Measurements from ENCODE around the gene ZNF789. TPM values are rescaled to one million over a fixed set of nuclear protein-coding genes. Genes with fewer than 3 reads are reported as not detected.

Gene ZNF789
- total RNA-seq, 1 experiment from 2014 or later, result 15.1 TPM

DNA sequence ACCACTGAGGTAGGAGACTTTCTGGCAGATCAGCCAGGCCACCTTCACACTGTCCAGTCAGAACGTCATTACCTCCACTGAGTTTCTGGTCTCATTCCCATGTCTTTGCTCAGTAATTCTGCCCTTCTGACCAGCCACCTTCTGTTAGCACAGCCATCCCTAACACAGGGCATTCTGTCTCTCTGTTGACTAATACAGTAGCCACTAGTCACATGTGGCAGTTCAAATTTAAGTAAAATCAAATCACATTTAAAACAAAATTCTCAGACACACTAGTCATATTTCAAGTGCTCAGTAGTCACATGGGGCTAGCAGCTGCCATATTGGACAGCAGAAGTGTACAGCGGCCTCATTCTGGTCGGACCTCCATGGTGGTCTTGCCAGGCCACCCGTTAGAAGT lies 26.6 kb upstream of the ZNF789 start:
- WGBS (ENCODE audit: extremely low coverage, insufficient read length, low lambda C conversion rate), result no CpG with 5 or more reads among the region's 4 CpGs
- H3K36me3 Mint-ChIP-seq (ENCODE audit: insufficient read depth in 1 of 3, low read depth in 3 of 3), result peaks cover 49 to 89% (median 86%) of the 10 kb centered on the region in 3 experiments; a peak in 6 of 7 replicates
- H3K27me3 Mint-ChIP-seq (ENCODE audit: low read depth), result no peaks in the 10 kb centered on the region

More for the DNA sequence above, 26.6 kb upstream of the ZNF789 start:
- Histone ChIP-seq H3T11ph (ENCODE audit: low read length) (no peak overlapping the region), H3K9ac (ENCODE audit: extremely low read depth, insufficient read length, low read length) (no peak overlapping the region), H3K4me2 (ENCODE audit: insufficient read depth, insufficient read length, low read length) (no peak overlapping the region), H3K4me1 (ENCODE audit: insufficient read depth, low read length) (peaks cover 3% of the 10 kb centered on the region; the same call in 1 of the 2 replicates), H2AFZ (ENCODE audit: low read length) (no peak overlapping the region), H3K23ac (ENCODE audit: insufficient read length, low read depth, low read length) (no peak overlapping the region), H2AK5ac (ENCODE audit: insufficient read length, low read length) (no peak overlapping the region), H3K27me3 (ENCODE audit: insufficient read depth, low read length) (no peaks in the 10 kb centered on the region), H3K23me2 (ENCODE audit: insufficient read length, low read depth, low read length, poor library complexity, severe bottlenecking) (no peaks in the 10 kb centered on the region), H4K8ac (replicated peaks; ENCODE audit: insufficient read length, low read depth, low read length) (no peak overlapping the region), H2BK12ac (ENCODE audit: insufficient read length, low read depth, low read length) (no peak overlapping the region), H3K14ac (ENCODE audit: insufficient read depth, low read length) (no peak overlapping the region), H3K79me2 (ENCODE audit: insufficient read depth, low read length) (no peaks in the 10 kb centered on the region), H4K20me1 (ENCODE audit: control insufficient read depth, insufficient read depth, insufficient read length) (no peaks in the 10 kb centered on the region), H2BK20ac (ENCODE audit: low read depth, low read length, poor library complexity, severe bottlenecking) (no peak overlapping the region), H3K4ac (ENCODE audit: low read depth, low read length) (no peak overlapping the region), H2BK15ac (ENCODE audit: low read depth, low read length) (no peak overlapping the region), H3K27ac (ENCODE audit: insufficient read length, low read depth, low read length) (no peak overlapping the region), H3K9me3 (ENCODE audit: control insufficient read depth, low read depth, low read length) (no peaks in the 10 kb centered on the region), H3K18ac (ENCODE audit: insufficient read length, low read depth, low read length) (no peak overlapping the region), H3K79me1 (ENCODE audit: insufficient read depth, low read depth, low read length, poor library complexity, severe bottlenecking) (no peaks in the 10 kb centered on the region), H4K91ac (ENCODE audit: insufficient read length, low read depth, low read length) (no peak overlapping the region), H3K56ac (ENCODE audit: insufficient read length, low read depth, low read length) (no peak overlapping the region), H2BK120ac (ENCODE audit: low read depth, low read length, poor library complexity, severe bottlenecking) (no peak overlapping the region), H4K5ac (ENCODE audit: insufficient read length, low read depth, low read length) (no peak overlapping the region), H2BK5ac (ENCODE audit: insufficient read length, low read length) (no peak overlapping the region)
- no peak for DNase-seq
- Mint-ChIP-seq H3K4me3 (no peak overlapping the region), H3K4me1 (peaks cover 3 to 8% of the 10 kb centered on the region in 2 experiments), H3K9me3 (no peaks in the 10 kb centered on the region), H3K27ac (no peak overlapping the region)
- TF ChIP-seq, protein P1, sequence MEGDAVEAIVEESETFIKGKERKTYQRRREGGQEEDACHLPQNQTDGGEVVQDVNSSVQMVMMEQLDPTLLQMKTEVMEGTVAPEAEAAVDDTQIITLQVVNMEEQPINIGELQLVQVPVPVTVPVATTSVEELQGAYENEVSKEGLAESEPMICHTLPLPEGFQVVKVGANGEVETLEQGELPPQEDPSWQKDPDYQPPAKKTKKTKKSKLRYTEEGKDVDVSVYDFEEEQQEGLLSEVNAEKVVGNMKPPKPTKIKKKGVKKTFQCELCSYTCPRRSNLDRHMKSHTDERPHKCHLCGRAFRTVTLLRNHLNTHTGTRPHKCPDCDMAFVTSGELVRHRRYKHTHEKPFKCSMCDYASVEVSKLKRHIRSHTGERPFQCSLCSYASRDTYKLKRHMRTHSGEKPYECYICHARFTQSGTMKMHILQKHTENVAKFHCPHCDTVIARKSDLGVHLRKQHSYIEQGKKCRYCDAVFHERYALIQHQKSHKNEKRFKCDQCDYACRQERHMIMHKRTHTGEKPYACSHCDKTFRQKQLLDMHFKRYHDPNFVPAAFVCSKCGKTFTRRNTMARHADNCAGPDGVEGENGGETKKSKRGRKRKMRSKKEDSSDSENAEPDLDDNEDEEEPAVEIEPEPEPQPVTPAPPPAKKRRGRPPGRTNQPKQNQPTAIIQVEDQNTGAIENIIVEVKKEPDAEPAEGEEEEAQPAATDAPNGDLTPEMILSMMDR (conservative IDR thresholded peaks at IDR 0.05), result no peak

Data from H9 (cell line).